SU-DHL-6 (cell line): ENCODE data around the gene RNASE8.

Experiments
- EZH2phosphoT487 ChIP-seq: fragments of 200-600 bp; sonication (generic), shearing (Covaris generic); conservative IDR thresholded peaks from 2 replicates; pipeline ENCODE4 v1.6.1; 2018; ENCODE audit warnings: mild to moderate bottlenecking, antibody characterized with exemption, low read length, moderate library complexity, mixed read lengths
- TF ChIP-seq, protein P1 (sequence below): fragments of 200-600 bp; sonication (generic); IDR thresholded peaks from one replicate; pipeline ENCODE4 v1.5.1; 2017; ENCODE audit warnings: antibody characterized with exemption, mild to moderate bottlenecking, low read length, moderate library complexity; ENCODE audit not compliant: insufficient read depth, poor library complexity, severe bottlenecking

DNA sequence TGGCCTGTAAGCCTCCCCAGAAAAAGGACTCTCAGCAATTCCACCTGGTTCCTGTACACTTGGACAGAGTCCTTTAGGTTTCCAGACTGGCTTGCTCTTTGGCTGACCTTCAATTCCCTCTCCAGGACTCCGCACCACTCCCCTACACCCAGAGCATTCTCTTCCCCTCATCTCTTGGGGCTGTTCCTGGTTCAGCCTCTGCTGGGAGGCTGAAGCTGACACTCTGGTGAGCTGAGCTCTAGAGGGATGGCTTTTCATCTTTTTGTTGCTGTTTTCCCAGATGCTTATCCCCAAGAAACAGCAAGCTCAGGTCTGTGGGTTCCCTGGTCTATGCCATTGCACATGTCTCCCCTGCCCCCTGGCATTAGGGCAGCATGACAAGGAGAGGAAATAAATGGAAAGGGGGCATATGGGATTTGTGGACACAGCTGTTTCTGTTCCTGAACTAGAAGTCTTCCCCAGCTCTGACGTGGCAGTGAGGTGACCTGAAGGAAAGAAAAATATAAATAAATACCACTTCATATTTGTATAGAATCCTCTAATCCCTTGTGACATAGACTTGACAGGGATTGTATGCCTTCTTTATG lies 14.1 kb upstream of the RNASE8 start:
- TF ChIP-seq, protein P1, sequence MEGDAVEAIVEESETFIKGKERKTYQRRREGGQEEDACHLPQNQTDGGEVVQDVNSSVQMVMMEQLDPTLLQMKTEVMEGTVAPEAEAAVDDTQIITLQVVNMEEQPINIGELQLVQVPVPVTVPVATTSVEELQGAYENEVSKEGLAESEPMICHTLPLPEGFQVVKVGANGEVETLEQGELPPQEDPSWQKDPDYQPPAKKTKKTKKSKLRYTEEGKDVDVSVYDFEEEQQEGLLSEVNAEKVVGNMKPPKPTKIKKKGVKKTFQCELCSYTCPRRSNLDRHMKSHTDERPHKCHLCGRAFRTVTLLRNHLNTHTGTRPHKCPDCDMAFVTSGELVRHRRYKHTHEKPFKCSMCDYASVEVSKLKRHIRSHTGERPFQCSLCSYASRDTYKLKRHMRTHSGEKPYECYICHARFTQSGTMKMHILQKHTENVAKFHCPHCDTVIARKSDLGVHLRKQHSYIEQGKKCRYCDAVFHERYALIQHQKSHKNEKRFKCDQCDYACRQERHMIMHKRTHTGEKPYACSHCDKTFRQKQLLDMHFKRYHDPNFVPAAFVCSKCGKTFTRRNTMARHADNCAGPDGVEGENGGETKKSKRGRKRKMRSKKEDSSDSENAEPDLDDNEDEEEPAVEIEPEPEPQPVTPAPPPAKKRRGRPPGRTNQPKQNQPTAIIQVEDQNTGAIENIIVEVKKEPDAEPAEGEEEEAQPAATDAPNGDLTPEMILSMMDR, result no peak
- TF ChIP-seq EZH2phosphoT487, result no peak
